Mesendoderm (in vitro differentiated cells): Measurements from ENCODE around the gene RIPOR3.

Source experiments
- DNase-seq: peaks from one replicate; pipeline ENCODE4 v3.0.0; 2013
- H2AK5ac ChIP-seq: 2 replicates; pipeline ENCODE4 v1.6.1; 2013; ENCODE audit warnings: low read length, inconsistent platforms
- H2BK120ac ChIP-seq: 2 replicates; pipeline ENCODE4 v1.6.1; 2013; ENCODE audit warnings: low read depth, mild to moderate bottlenecking, low read length, moderate library complexity, mixed read lengths
- H2BK15ac ChIP-seq: replicated peaks from 2 replicates; pipeline ENCODE4 v1.6.1; 2013; ENCODE audit warnings: low read depth, mild to moderate bottlenecking, moderate library complexity
- H2BK5ac ChIP-seq: 2 replicates; pipeline ENCODE4 v1.6.1; 2013; ENCODE audit warnings: low read length, inconsistent platforms
- H3K18ac ChIP-seq: 2 replicates; pipeline ENCODE4 v1.6.1; 2013; ENCODE audit warnings: mild to moderate bottlenecking, low read length, mixed read lengths
- H3K23ac ChIP-seq: one replicate; pipeline ENCODE4 v1.6.1; 2013; ENCODE audit warnings: low read length
- H3K27ac ChIP-seq: 2 replicates; pipeline ENCODE4 v1.5.1; 2013; ENCODE audit warnings: low read depth, mild to moderate bottlenecking, inconsistent platforms, low read length, moderate library complexity
- H3K27me3 ChIP-seq: 2 replicates; pipeline ENCODE4 v1.6.1; 2013; ENCODE audit warnings: low read length, control low read depth, mild to moderate bottlenecking, inconsistent platforms; ENCODE audit not compliant: insufficient read depth, poor library complexity
- H3K36me3 ChIP-seq: 2 replicates; pipeline ENCODE4 v1.6.1; 2013; ENCODE audit warnings: low read length, inconsistent platforms; ENCODE audit not compliant: control insufficient read depth, insufficient read depth
- H3K4ac ChIP-seq: one replicate; pipeline ENCODE4 v1.6.1; 2013; ENCODE audit warnings: low read depth, mild to moderate bottlenecking, low read length, moderate library complexity
- H3K4me1 ChIP-seq: 2 replicates; pipeline ENCODE4 v1.6.1; 2013; ENCODE audit warnings: low read depth, low read length, inconsistent platforms; ENCODE audit not compliant: control insufficient read depth
- H3K4me2 ChIP-seq: 2 replicates; pipeline ENCODE4 v1.6.1; 2013; ENCODE audit warnings: low read length
- H3K4me3 ChIP-seq: 2 replicates; pipeline ENCODE4 v1.5.1; 2013; ENCODE audit warnings: mild to moderate bottlenecking, low read length
- H3K56ac ChIP-seq: one replicate; pipeline ENCODE4 v1.6.1; 2013; ENCODE audit warnings: low read length
- H3K79me1 ChIP-seq: 2 replicates; pipeline ENCODE4 v1.6.1; 2013; ENCODE audit warnings: low read length, inconsistent platforms
- H3K79me2 ChIP-seq: 2 replicates; pipeline ENCODE4 v1.6.1; 2013; ENCODE audit warnings: mild to moderate bottlenecking, low read length; ENCODE audit not compliant: control insufficient read depth, insufficient read depth
- H3K9ac ChIP-seq: 2 replicates; pipeline ENCODE4 v1.6.1; 2013; ENCODE audit warnings: low read length, inconsistent platforms
- H4K5ac ChIP-seq: one replicate; pipeline ENCODE4 v1.6.1; 2013; ENCODE audit warnings: low read length
- H4K8ac ChIP-seq: one replicate; pipeline ENCODE4 v1.6.1; 2013; ENCODE audit warnings: low read depth, mild to moderate bottlenecking, control low read depth, low read length, moderate library complexity
- WGBS: extraction: QIAGEN DNeasy Blood & Tissue Kit; methylation state at CpG from one replicate; pipeline ENCODE4 v1.1.7; 2013; ENCODE audit warnings: low lambda C conversion rate, missing lambda C conversion rate; ENCODE audit not compliant: insufficient coverage; ENCODE audit errors: extremely low coverage; 5-methylcytosine and 5-hydroxymethylcytosine counted together

The RIPOR3 gene

GRCh38 chr20:50652702-50653294 lies 38.5 kb downstream of the RIPOR3 start:
- H3K27me3 ChIP-seq = no peaks in the 10 kb centered on the region
- H3K36me3 ChIP-seq = no peaks in the 10 kb centered on the region
- no peak overlapping the region for H3K4ac ChIP-seq
- no peak overlapping the region for H3K4me2 ChIP-seq
- H3K9ac ChIP-seq = no peak overlapping the region
- H2BK15ac ChIP-seq = no peak overlapping the region
- no peak overlapping the region for H3K18ac ChIP-seq
- no peak overlapping the region for H3K27ac ChIP-seq
- no peak overlapping the region for H2BK5ac ChIP-seq
- H3K23ac ChIP-seq = no peak overlapping the region
- H2AK5ac ChIP-seq = no peak overlapping the region
- H4K8ac ChIP-seq = no peak overlapping the region
- no peak for DNase-seq
- H3K4me3 ChIP-seq = no peak overlapping the region
- no peak overlapping the region for H2BK120ac ChIP-seq
- no peak overlapping the region for H3K56ac ChIP-seq
- no peak overlapping the region for H4K5ac ChIP-seq
- H3K79me1 ChIP-seq = no peaks in the 10 kb centered on the region
- H3K79me2 ChIP-seq = no peaks in the 10 kb centered on the region
- no CpG with 5 or more reads among the region's 11 CpGs for WGBS
- H3K4me1 ChIP-seq = no peaks in the 10 kb centered on the region

DNA sequence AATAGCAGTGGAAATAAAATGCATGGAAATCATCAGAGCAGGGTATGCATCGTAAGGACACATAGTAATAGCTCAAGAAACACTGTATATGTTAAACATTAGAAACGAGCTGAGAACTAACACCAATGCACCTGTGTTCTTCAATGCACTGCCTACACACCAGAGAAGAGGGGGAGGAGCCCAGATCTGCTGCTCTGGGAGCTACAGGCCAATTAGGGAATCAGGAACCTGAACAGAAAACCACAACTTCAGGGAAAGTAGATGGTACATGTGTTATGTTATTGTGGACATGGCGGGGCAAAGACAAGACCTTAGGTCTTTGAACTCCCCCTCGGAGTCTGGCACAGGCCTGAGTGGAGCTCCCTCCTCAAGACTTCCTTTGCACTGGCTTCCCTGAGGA lies 39.7 kb downstream of the RIPOR3 start:
- H3K27ac ChIP-seq = no peak overlapping the region
- H3K36me3 ChIP-seq = no peaks in the 10 kb centered on the region
- no peak overlapping the region for H3K4me2 ChIP-seq
- no peak overlapping the region for H3K4me3 ChIP-seq
- no peak overlapping the region for H3K56ac ChIP-seq
- no peak overlapping the region for H2BK15ac ChIP-seq
- no peak overlapping the region for H3K18ac ChIP-seq
- H2BK120ac ChIP-seq = no peak overlapping the region
- no peaks in the 10 kb centered on the region for H3K27me3 ChIP-seq
- H3K4me1 ChIP-seq = no peaks in the 10 kb centered on the region
- no peak for DNase-seq
- no peak overlapping the region for H4K8ac ChIP-seq
- no CpG with 5 or more reads among the region's 4 CpGs for WGBS
- H3K4ac ChIP-seq = no peak overlapping the region
- H4K5ac ChIP-seq = no peak overlapping the region
- no peaks in the 10 kb centered on the region for H3K79me2 ChIP-seq
- H2AK5ac ChIP-seq = no peak overlapping the region
- no peak overlapping the region for H3K23ac ChIP-seq
- H3K79me1 ChIP-seq = no peaks in the 10 kb centered on the region
- H3K9ac ChIP-seq = no peak overlapping the region
- no peak overlapping the region for H2BK5ac ChIP-seq

- H3K27ac ChIP-seq = no peak overlapping the region
- H3K4me1 ChIP-seq = peaks cover 3% of the 10 kb centered on the region
- no peaks in the 10 kb centered on the region for H3K27me3 ChIP-seq
- peak overlapping the region; percentile 9 for H3K56ac ChIP-seq
- no peak overlapping the region for H3K18ac ChIP-seq
- H3K4me2 ChIP-seq = no peak overlapping the region
- no CpG with 5 or more reads among the region's 5 CpGs for WGBS
- no peaks in the 10 kb centered on the region for H3K36me3 ChIP-seq
- no peak overlapping the region for H3K4me3 ChIP-seq
- H3K79me2 ChIP-seq = no peaks in the 10 kb centered on the region
- no peak overlapping the region for H4K5ac ChIP-seq
- no peak overlapping the region for H2BK5ac ChIP-seq
- no peak overlapping the region for H2AK5ac ChIP-seq
- no peak overlapping the region for H2BK15ac ChIP-seq
- no peak overlapping the region for H3K9ac ChIP-seq
- no peak overlapping the region for H3K23ac ChIP-seq
- DNase-seq = peak; percentile 48
- no peak overlapping the region for H2BK120ac ChIP-seq
- H4K8ac ChIP-seq = no peak overlapping the region
- no peaks in the 10 kb centered on the region for H3K79me1 ChIP-seq
- H3K4ac ChIP-seq = no peak overlapping the region
Observed at GRCh38 chr20:50649590-50649989, 41.8 kb downstream of the RIPOR3 start.

DNA sequence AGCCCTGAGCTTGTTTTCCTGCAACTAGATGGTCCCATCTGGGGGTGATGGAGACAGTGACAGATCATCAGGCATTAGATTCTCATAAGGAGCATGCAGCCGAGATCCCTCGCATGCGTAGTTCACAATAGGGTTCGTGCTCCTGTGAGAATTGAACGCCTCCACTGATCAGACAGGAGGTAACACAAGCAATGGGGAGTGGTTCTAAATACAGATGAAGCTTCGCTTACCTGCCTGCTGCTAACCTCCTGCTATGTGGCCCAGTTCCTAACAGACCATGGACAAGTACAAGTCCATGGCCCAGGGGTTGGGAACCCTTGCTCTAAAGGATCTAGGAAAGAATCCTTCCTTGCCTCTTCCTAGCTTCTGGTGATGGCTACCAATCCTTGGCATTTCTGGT lies 42.7 kb downstream of the RIPOR3 start:
- Histone ChIP-seq H3K18ac (no peak overlapping the region), H3K27me3 (no peaks in the 10 kb centered on the region), H3K56ac (no peak overlapping the region), H2BK5ac (no peak overlapping the region), H3K9ac (no peak overlapping the region), H2AK5ac (no peak overlapping the region), H4K8ac (no peak overlapping the region), H4K5ac (no peak overlapping the region), H3K79me2 (no peaks in the 10 kb centered on the region), H3K36me3 (no peaks in the 10 kb centered on the region), H3K4me2 (no peak overlapping the region), H2BK15ac (no peak overlapping the region), H3K4me1 (peaks cover 3% of the 10 kb centered on the region), H3K4me3 (no peak overlapping the region), H2BK120ac (no peak overlapping the region), H3K27ac (no peak overlapping the region), H3K4ac (no peak overlapping the region), H3K23ac (no peak overlapping the region), H3K79me1 (no peaks in the 10 kb centered on the region)
- WGBS = no CpG with 5 or more reads among the region's 6 CpGs
- DNase-seq = no peak

GRCh38 chr20:50646483-50646996 lies 44.8 kb downstream of the RIPOR3 start:
- peak overlapping the region; percentile 92 for H2AK5ac ChIP-seq
- H3K4ac ChIP-seq = no peak overlapping the region
- no CpG with 5 or more reads among the region's 1 CpG for WGBS
- peaks cover 3% of the 10 kb centered on the region for H3K4me1 ChIP-seq
- no peaks in the 10 kb centered on the region for H3K79me2 ChIP-seq
- H2BK5ac ChIP-seq = no peak overlapping the region
- no peak overlapping the region for H3K9ac ChIP-seq
- H2BK15ac ChIP-seq = no peak overlapping the region
- H3K27me3 ChIP-seq = no peaks in the 10 kb centered on the region
- no peak overlapping the region for H4K5ac ChIP-seq
- H3K4me3 ChIP-seq = no peak overlapping the region
- no peak overlapping the region for H2BK120ac ChIP-seq
- no peaks in the 10 kb centered on the region for H3K36me3 ChIP-seq
- H3K18ac ChIP-seq = no peak overlapping the region
- H4K8ac ChIP-seq = no peak overlapping the region
- no peak overlapping the region for H3K23ac ChIP-seq
- peak overlapping the region; percentile 64 for H3K56ac ChIP-seq
- no peak for DNase-seq
- H3K4me2 ChIP-seq = no peak overlapping the region
- H3K27ac ChIP-seq = peak overlapping the region; percentile 22
- H3K79me1 ChIP-seq = no peaks in the 10 kb centered on the region
